ENCODE results near the gene CYP46A1.

CYP46A1 gene

GRCh38 chr14:99668307-99669295 is 15.5 kb upstream of the CYP46A1 start:
- no peak overlapping the region for H3K4me3 ChIP-seq (ENCODE audit: low read length)
- TF ChIP-seq CTCF (IDR thresholded peaks at IDR 0.05; ENCODE audit: insufficient read depth, low read depth, low read length, missing control alignments), result no peak
- DNase-seq (ENCODE audit: low read depth), result no peak

GRCh38 chr14:99670361-99671234 is 13.5 kb upstream of the CYP46A1 start:
- TF ChIP-seq CTCF (IDR thresholded peaks at IDR 0.05; ENCODE audit: insufficient read depth, low read depth, low read length, missing control alignments), result no peak
- no peak for DNase-seq (ENCODE audit: low read depth)
- no peak overlapping the region for H3K4me3 ChIP-seq (ENCODE audit: low read length)

GRCh38 chr14:99671235-99672224 is 12.6 kb upstream of the CYP46A1 start:
- DNase-seq (ENCODE audit: low read depth), result no peak
- H3K4me3 ChIP-seq (ENCODE audit: low read length), result no peak overlapping the region
- no peak for TF ChIP-seq CTCF (IDR thresholded peaks at IDR 0.05; ENCODE audit: insufficient read depth, low read depth, low read length, missing control alignments)

- no peak for TF ChIP-seq CTCF (IDR thresholded peaks at IDR 0.05; ENCODE audit: insufficient read depth, low read depth, low read length, missing control alignments)
- H3K4me3 ChIP-seq (ENCODE audit: low read length), result no peak overlapping the region
- no peak for DNase-seq (ENCODE audit: low read depth)
Measured at GRCh38 chr14:99672506-99673304, 11.4 kb upstream of the CYP46A1 start.

- DNase-seq (ENCODE audit: low read depth), result no peak
- no peak for TF ChIP-seq CTCF (IDR thresholded peaks at IDR 0.05; ENCODE audit: insufficient read depth, low read depth, low read length, missing control alignments)
- H3K4me3 ChIP-seq (ENCODE audit: low read length), result no peak overlapping the region
Measured at GRCh38 chr14:99673305-99674063, 10.6 kb upstream of the CYP46A1 start.
